HepG2 (cell line): ENCODE measurements around the gene FAHD1. TPM values are rescaled to one million over a fixed set of nuclear protein-coding genes. Genes with fewer than 3 reads are reported as not detected.

Experiments used
- FOXO1 ChIP-seq: sonication (generic); formaldehyde crosslinking; IDR thresholded peaks from 2 replicates; pipeline ENCODE4 v1.4.0; 2020; ENCODE audit warnings: missing genetic modification reagents
- KDM3A ChIP-seq: IDR thresholded peaks from 2 replicates; pipeline ENCODE4 v1.6.1; 2018; ENCODE audit warnings: low read depth, missing compliant biosample characterization
- MAFK ChIP-seq, 2 experiments: IDR thresholded peaks in 1 of 2; conservative IDR thresholded peaks in 1 of 2; 2 replicates each; pipeline ENCODE4 v1.6.1; 2011; ENCODE audit warnings: improper control_type of control experiment in 2 of 2, low read length in 2 of 2
- NFATC3 ChIP-seq: sonication (generic); formaldehyde crosslinking; IDR thresholded peaks from 2 replicates; pipeline ENCODE4 v1.5.1; 2020; ENCODE audit warnings: mild to moderate bottlenecking, missing genetic modification reagents
- NR0B2 ChIP-seq: sonication (generic); formaldehyde crosslinking; IDR thresholded peaks from 2 replicates; pipeline ENCODE4 v1.4.0; 2020; ENCODE audit warnings: mild to moderate bottlenecking, missing genetic modification reagents
- NR3C1 ChIP-seq: sonication (generic); formaldehyde crosslinking; IDR thresholded peaks from 2 replicates; pipeline ENCODE4 v1.4.0; 2020; ENCODE audit warnings: missing genetic modification reagents
- RBFOX2 ChIP-seq: fragments of 200-400 bp; formaldehyde crosslinking; IDR thresholded peaks from 2 replicates; pipeline ENCODE4 v1.6.1; 2017; ENCODE audit warnings: low read depth, mild to moderate bottlenecking, low read length
- RXRB ChIP-seq: IDR thresholded peaks from 2 replicates; pipeline ENCODE4 v1.6.1; 2016; ENCODE audit warnings: borderline replicate concordance, missing genetic modification reagents, missing compliant biosample characterization
- SAP130 ChIP-seq: IDR thresholded peaks from 2 replicates; pipeline ENCODE4 v1.6.1; 2016; ENCODE audit warnings: low read depth
- STAT5B ChIP-seq: sonication (generic); formaldehyde crosslinking; IDR thresholded peaks from 2 replicates; pipeline ENCODE4 v1.4.0; 2020; ENCODE audit warnings: missing genetic modification reagents
- TFDP2 ChIP-seq: sonication (generic); formaldehyde crosslinking; IDR thresholded peaks from 2 replicates; pipeline ENCODE4 v1.4.0; 2020; ENCODE audit warnings: missing genetic modification reagents
- WIZ ChIP-seq: sonication (generic); formaldehyde crosslinking; IDR thresholded peaks from 2 replicates; pipeline ENCODE4 v1.5.1; 2020; ENCODE audit warnings: mild to moderate bottlenecking, missing genetic modification reagents
- ZBTB20 ChIP-seq: sonication (generic); formaldehyde crosslinking; IDR thresholded peaks from 2 replicates; pipeline ENCODE4 v1.8.1; 2023; ENCODE audit warnings: missing genetic modification reagents, low read depth, mild to moderate bottlenecking, borderline replicate concordance
- ZHX2 ChIP-seq, 2 experiments: sonication (generic) in 1 of 2; formaldehyde crosslinking in 1 of 2; IDR thresholded peaks; 2 replicates each; pipeline versions ENCODE4 v1.6.1 to v1.9.0; 2014 to 2022; ENCODE audit warnings: antibody characterized with exemption in 1 of 2, borderline replicate concordance in 1 of 2, inconsistent platforms in 1 of 2, low read depth in 1 of 2, missing genetic modification reagents in 1 of 2
- ZNF232 ChIP-seq: sonication (generic); formaldehyde crosslinking; IDR thresholded peaks from 2 replicates; pipeline ENCODE4 v1.4.0; 2020; ENCODE audit warnings: missing genetic modification reagents, borderline replicate concordance
- ZNF274 ChIP-seq: sonication (generic); formaldehyde crosslinking; IDR thresholded peaks from 2 replicates; pipeline ENCODE4 v1.5.1; 2020; ENCODE audit warnings: mild to moderate bottlenecking, missing genetic modification reagents
- ZNF549 ChIP-seq: sonication (generic); formaldehyde crosslinking; IDR thresholded peaks from 2 replicates; pipeline ENCODE4 v1.5.0; 2020; ENCODE audit warnings: missing genetic modification reagents
- ZNF567 ChIP-seq: sonication (generic); formaldehyde crosslinking; IDR thresholded peaks from 2 replicates; pipeline ENCODE4 v1.8.1; 2023; ENCODE audit warnings: mild to moderate bottlenecking, missing genetic modification reagents, borderline replicate concordance
- ZNF570 ChIP-seq: sonication (generic); formaldehyde crosslinking; IDR thresholded peaks from 2 replicates; pipeline ENCODE4 v1.4.0; 2020; ENCODE audit warnings: mild to moderate bottlenecking, missing genetic modification reagents, borderline replicate concordance
- ZNF607 ChIP-seq: sonication (generic); formaldehyde crosslinking; IDR thresholded peaks from 2 replicates; pipeline ENCODE4 v1.5.1; 2020; ENCODE audit warnings: missing genetic modification reagents, mild to moderate bottlenecking, borderline replicate concordance
- ZNF737 ChIP-seq: sonication (generic); formaldehyde crosslinking; IDR thresholded peaks from 2 replicates; pipeline ENCODE4 v1.5.0; 2020; ENCODE audit warnings: missing genetic modification reagents, mild to moderate bottlenecking, borderline replicate concordance
- polyA plus RNA-seq, 8 experiments: library from polyadenylated mRNA; depleted of rRNA in 3 of 8; stranded (reverse) in 7 of 8; unstranded in 1 of 8; fragments of >200 nt; fragmentation: Illumina TruSeq in 4 of 8; extraction: Trizol in 4 of 8; gene quantifications; 2 replicates each; pipeline versions ENCODE4 v1.2.1 to v1.2.3, GENCODE V29; 2011 to 2016; ENCODE audit warnings: low read depth in 4 of 8, missing spikeins in 1 of 8, mixed read lengths in 1 of 8; ENCODE audit not compliant: insufficient read depth in 1 of 8
- total RNA-seq, 5 experiments: library from RNA; depleted of rRNA; stranded (reverse); fragments of >200 nt; fragmentation: Illumina TruSeq; extraction: Trizol; gene quantifications; 2 replicates each; pipeline ENCODE4 v1.2.3, GENCODE V29; 2016; ENCODE audit warnings: low read depth in 1 of 5

FAHD1 gene
- total and polyA plus RNA-seq, 2 of the 13 experiments (the other 11 are each of a cell fraction or from before 2014, with no cell fraction given), result 39.0 to 45.3 TPM

GRCh38 chr16:1828645-1829410 is 1.8 kb downstream of the FAHD1 start (continued):
- TF ChIP-seq WIZ (no peak), ZNF607 (CRISPR knock-in tag) (no peak), ZNF567 (CRISPR knock-in tag) (no peak), ZNF549 (no peak), STAT5B (CRISPR knock-in tag) (no peak), NR3C1 (CRISPR knock-in tag) (no peak), ZNF274 (CRISPR knock-in tag) (no peak), SAP130 (peak; percentile 94), KDM3A (CRISPR knock-in tag) (peak; percentile 42; the same call in 1 of the 2 replicates), ZHX2 (IDR thresholded peaks at IDR 0.05; ENCODE audit: low read depth) (no peak), ZHX2 (CRISPR knock-in tag; IDR thresholded peaks at IDR 0.05; ENCODE audit: borderline replicate concordance) (no peak; the same call in 1 of the 2 replicates), RXRB (CRISPR knock-in tag) (peak; percentile 77), MAFK (conservative IDR thresholded peaks at IDR 0.05 in 1 of 2, IDR thresholded peaks at IDR 0.05 in 1 of 2; ENCODE audit: low read length in 2 of 2) (no peak), RBFOX2 (peak; percentile 72), ZNF737 (no peak), NR0B2 (CRISPR knock-in tag) (no peak), ZBTB20 (CRISPR knock-in tag) (peak; percentile 78), FOXO1 (peak; percentile 35; the same call in 1 of the 2 replicates), TFDP2 (no peak), ZNF232 (CRISPR knock-in tag) (no peak), ZNF570 (CRISPR knock-in tag) (no peak), NFATC3 (CRISPR knock-in tag) (no peak)
